ENCODE data around the gene RMI2.

GRCh38 chr16:11346700-11347319 is 1.6 kb downstream of the RMI2 start:
- TF ChIP-seq CTCF (IDR thresholded peaks at IDR 0.05; ENCODE audit: insufficient read depth, low read length, poor library complexity, severe bottlenecking) (no peak), EZH2phosphoT487 (conservative IDR thresholded peaks at IDR 0.05; ENCODE audit: low read length) (no peak)

Measured in SU-DHL-6 (cell line).